Fibroblast of villous mesenchyme (primary cell): ENCODE data around the gene MRPL55. TPM values are rescaled to one million over a fixed set of nuclear protein-coding genes. Genes with fewer than 3 reads are reported as not detected.

Experiments
- DNase-seq: peaks from one replicate; pipeline ENCODE4 v3.0.0-alpha.2; 2010; ENCODE audit warnings: low read depth
- H3K4me3 ChIP-seq: 2 replicates; pipeline ENCODE4 v1.5.1; 2011; ENCODE audit warnings: low read depth, mild to moderate bottlenecking, low read length
- total RNA-seq: library from RNA; depleted of rRNA; stranded (reverse); fragments of >200 nt; gene quantifications from 2 replicates; pipeline ENCODE4 v1.2.3, GENCODE V29; 2012
- TF ChIP-seq, protein P1 (sequence below): IDR thresholded peaks from 2 replicates; pipeline ENCODE4 v1.5.1; 2012; ENCODE audit warnings: low read depth, mild to moderate bottlenecking, low read length; ENCODE audit not compliant: insufficient read depth

Gene MRPL55
- total RNA-seq, 1 donor: 39.3 TPM

DNA sequence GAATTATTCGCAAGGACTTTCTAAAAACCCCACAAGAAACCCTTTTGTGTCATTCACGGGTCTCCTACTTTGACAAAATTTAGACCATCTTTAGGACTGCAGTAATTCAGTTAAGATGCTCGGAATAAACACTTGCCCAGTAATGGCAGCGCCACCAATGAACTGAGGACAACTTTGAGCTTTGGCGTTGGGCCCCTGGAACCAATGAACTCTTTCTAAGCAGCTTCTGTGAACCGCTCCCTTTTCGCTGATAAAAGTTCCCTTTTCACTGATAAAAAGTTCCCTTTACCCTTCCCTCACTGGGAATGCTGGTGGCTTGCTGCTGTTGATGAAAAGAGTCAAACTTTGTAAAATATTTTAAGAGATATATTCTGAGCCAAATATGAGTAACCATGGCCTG lies 1.5 kb upstream of the MRPL55 start:
- DNase-seq: no peak
- TF ChIP-seq, protein P1, sequence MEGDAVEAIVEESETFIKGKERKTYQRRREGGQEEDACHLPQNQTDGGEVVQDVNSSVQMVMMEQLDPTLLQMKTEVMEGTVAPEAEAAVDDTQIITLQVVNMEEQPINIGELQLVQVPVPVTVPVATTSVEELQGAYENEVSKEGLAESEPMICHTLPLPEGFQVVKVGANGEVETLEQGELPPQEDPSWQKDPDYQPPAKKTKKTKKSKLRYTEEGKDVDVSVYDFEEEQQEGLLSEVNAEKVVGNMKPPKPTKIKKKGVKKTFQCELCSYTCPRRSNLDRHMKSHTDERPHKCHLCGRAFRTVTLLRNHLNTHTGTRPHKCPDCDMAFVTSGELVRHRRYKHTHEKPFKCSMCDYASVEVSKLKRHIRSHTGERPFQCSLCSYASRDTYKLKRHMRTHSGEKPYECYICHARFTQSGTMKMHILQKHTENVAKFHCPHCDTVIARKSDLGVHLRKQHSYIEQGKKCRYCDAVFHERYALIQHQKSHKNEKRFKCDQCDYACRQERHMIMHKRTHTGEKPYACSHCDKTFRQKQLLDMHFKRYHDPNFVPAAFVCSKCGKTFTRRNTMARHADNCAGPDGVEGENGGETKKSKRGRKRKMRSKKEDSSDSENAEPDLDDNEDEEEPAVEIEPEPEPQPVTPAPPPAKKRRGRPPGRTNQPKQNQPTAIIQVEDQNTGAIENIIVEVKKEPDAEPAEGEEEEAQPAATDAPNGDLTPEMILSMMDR: no peak
- no peak overlapping the region for H3K4me3 ChIP-seq

DNA sequence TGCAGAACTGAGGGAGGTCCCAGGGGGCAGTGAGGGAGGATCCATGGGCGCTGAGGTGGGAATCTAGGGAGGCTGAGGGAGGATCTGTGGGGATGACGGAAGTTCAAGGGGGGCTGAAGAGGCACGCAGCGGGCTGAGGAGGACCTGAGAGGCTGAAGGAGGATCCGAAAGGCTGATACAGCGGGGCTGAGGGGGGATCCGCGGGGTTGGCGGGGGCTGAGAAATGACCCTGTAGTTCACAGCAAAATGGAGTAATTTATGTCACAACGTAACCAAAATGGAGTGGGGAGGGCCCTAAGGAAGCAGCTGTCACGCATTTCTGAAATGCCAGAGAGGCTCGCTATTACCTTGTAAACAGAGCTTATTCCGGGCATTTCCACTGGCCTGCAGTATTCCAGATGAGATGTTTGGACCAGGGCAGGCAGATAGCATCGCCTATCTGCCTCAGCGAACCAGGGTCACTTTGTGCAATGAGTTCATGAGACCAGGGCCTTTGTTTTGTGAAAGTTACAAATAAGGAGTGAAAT lies 926 bp upstream of the MRPL55 start:
- TF ChIP-seq, protein P1: no peak
- peak; percentile 78 for DNase-seq
- peak overlapping the region; percentile 98 for H3K4me3 ChIP-seq

DNA sequence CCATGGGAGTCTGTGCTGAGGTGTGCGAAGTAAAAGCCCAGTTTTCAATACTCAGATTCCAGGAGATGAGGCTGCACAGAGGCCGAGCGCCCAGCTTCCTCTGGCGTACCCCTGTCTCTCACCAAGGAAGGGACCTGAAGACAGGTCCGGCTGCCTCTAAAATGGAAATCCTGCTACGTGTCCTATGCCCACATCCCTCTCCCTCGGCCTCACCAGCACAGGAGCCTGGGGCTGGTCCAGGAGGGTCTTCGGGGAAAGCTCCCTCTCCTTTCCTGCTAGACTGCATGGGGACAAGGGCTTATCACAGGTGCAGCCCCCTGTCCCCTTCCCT lies 392 bp downstream of the MRPL55 start:
- H3K4me3 ChIP-seq: peak overlapping the region; percentile 98
- TF ChIP-seq, protein P1: no peak
- no peak for DNase-seq

DNA sequence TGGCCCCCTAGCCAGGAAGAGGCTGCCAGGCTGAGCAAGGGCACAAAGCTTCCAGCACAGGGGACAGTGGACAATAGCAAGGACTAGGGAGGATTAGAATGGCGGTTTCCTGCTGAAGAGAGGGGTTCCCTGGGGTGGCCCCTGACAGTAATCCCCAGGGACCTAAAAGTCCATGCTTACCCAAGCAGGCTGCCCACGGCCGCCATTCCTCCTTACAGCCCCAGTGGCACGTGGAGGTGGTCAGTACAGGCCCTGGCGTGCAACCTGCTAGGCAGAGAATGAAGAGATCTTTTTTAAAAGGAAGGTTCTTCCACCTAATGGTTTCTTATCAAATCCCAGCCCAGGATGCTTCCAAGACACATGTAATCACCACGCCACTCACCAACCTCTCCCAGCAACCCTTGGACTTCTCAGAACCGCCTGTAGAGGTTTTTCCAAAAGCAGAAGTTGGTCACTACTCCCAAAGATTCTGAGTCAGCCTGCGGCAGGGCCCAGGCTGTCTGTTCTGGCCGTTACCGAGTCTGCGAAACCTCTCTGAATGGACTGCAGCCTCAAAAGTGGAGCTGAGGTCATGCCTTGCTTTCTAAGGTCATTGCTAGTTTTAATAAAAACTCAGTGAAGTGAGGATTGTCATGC lies 926 bp downstream of the MRPL55 start:
- no peak for DNase-seq
- TF ChIP-seq, protein P1: no peak
- peak overlapping the region; percentile 98 for H3K4me3 ChIP-seq

DNA sequence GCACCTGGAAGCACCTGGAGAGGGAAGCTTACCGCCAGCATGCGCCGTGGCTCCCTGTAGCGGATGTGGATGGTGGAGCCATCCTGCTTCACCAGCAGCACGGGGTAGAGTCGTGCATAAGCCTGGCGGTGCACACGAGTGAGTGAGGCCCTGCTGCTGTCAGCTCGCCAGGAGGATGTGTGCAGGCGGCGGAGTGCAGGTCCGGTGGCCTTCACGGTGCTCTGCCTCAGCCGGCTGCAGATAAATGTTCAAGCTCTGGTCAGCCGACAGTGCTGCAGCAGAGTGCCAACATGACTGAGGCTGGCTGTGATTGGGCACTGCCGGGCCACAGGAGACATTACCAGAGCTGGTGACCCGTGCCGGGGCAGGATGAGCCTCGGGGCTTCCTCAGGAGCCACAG lies 1.5 kb downstream of the MRPL55 start:
- no peak overlapping the region for H3K4me3 ChIP-seq
- DNase-seq: no peak
- TF ChIP-seq, protein P1: no peak

DNA sequence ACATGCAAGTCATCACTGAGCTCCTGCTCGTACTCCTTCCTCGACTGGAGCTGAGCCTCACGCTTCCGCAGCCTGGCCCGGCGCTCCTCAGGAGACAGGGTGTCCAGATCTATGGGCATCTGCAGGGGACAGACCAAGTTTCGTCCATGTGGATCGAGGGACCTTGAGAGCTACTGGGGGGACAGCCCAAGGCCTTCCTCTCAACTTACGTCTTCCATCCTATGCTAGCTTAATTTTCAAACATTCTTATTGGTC lies 2.4 kb downstream of the MRPL55 start:
- DNase-seq: no peak
- TF ChIP-seq, protein P1: no peak
- H3K4me3 ChIP-seq: no peak overlapping the region
